GM23338 (cell line): ENCODE results near the gene CBY1.

ENCODE experiments used
- CREB1 ChIP-seq: fragments of 250-450 bp; sonication (Bioruptor Pico); IDR thresholded peaks from 2 replicates; pipeline ENCODE4 v1.5.0; 2020; ENCODE audit warnings: low read depth, mild to moderate bottlenecking, moderate library complexity
- CTCF ChIP-seq, 2 experiments: fragments of 200-600 bp in 1 of 2; sonication (generic) in 1 of 2; conservative IDR thresholded peaks; 2 replicates each; pipeline versions ENCODE4 v1.5.1 to v1.6.1; 2016 to 2017; ENCODE audit warnings: antibody characterized with exemption in 2 of 2, low read depth in 2 of 2, mild to moderate bottlenecking in 2 of 2, moderate library complexity in 1 of 2
- EZH2 ChIP-seq: fragments of 200-600 bp; sonication (generic); IDR thresholded peaks from one replicate; pipeline ENCODE4 v1.8.0; 2017; ENCODE audit warnings: antibody characterized with exemption, mild to moderate bottlenecking, low read depth; ENCODE audit not compliant: unreplicated experiment
- EZH2phosphoT487 ChIP-seq: fragments of 200-600 bp; sonication (generic); IDR thresholded peaks from one replicate; pipeline ENCODE4 v1.8.1; 2018; ENCODE audit warnings: antibody characterized with exemption; ENCODE audit not compliant: unreplicated experiment
- JUNB ChIP-seq: IDR thresholded peaks from one replicate; pipeline ENCODE4 v1.6.1; 2016; ENCODE audit warnings: antibody characterized with exemption; ENCODE audit not compliant: unreplicated experiment
- POLR2AphosphoS5 ChIP-seq: IDR thresholded peaks from 2 replicates; pipeline ENCODE4 v1.6.1; 2016; ENCODE audit warnings: antibody characterized with exemption, low read depth
- STAT1 ChIP-seq: IDR thresholded peaks from one replicate; pipeline ENCODE4 v1.6.1; 2016; ENCODE audit warnings: antibody characterized with exemption; ENCODE audit not compliant: unreplicated experiment
- ZNF114 ChIP-seq: fragments of 250-450 bp; sonication (Bioruptor Pico); IDR thresholded peaks from 2 replicates; pipeline ENCODE4 v1.5.0; 2020; ENCODE audit warnings: mild to moderate bottlenecking, moderate library complexity
- ZNF331 ChIP-seq: fragments of 250-450 bp; sonication (Bioruptor Pico); IDR thresholded peaks from 2 replicates; pipeline ENCODE4 v1.5.0; 2020; ENCODE audit warnings: low read depth, mild to moderate bottlenecking, moderate library complexity
- TF ChIP-seq, protein P1 (sequence below): IDR thresholded peaks from one replicate; pipeline ENCODE4 v1.6.1; 2018; ENCODE audit warnings: antibody characterized with exemption; ENCODE audit not compliant: unreplicated experiment
- TF ChIP-seq, protein P2 (sequence below): fragments of 250-450 bp; sonication (Bioruptor Pico); IDR thresholded peaks from 2 replicates; pipeline ENCODE4 v1.5.0; 2020; ENCODE audit warnings: mild to moderate bottlenecking, moderate library complexity
- TF ChIP-seq, protein P3 (sequence below): IDR thresholded peaks from 2 replicates; pipeline ENCODE4 v1.6.1; 2016; ENCODE audit warnings: antibody characterized with exemption

DNA sequence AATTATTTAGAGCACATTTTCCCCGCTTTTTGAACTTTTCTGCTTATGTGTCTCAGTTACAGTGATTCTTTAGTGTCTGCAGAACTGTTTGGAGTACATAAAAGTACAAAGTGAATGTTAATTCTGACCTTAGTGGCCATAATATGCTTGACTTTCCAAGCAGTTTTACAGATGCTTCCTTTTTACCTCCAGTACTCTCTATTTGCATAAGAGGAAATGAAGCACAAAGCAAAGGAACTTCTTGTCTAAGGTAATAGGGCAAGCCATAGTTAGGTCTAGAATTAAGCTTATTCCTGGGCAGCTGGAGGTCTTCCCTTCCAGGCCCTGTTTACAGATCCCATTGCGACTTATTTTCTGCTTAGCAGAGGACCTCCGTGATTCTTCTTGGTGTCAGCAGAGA is 52.9 kb downstream of the CBY1 start:
- TF ChIP-seq POLR2AphosphoS5: no peak
- TF ChIP-seq CTCF (conservative IDR thresholded peaks at IDR 0.05; ENCODE audit: low read depth in 2 of 2): no peak
- TF ChIP-seq, protein P1, sequence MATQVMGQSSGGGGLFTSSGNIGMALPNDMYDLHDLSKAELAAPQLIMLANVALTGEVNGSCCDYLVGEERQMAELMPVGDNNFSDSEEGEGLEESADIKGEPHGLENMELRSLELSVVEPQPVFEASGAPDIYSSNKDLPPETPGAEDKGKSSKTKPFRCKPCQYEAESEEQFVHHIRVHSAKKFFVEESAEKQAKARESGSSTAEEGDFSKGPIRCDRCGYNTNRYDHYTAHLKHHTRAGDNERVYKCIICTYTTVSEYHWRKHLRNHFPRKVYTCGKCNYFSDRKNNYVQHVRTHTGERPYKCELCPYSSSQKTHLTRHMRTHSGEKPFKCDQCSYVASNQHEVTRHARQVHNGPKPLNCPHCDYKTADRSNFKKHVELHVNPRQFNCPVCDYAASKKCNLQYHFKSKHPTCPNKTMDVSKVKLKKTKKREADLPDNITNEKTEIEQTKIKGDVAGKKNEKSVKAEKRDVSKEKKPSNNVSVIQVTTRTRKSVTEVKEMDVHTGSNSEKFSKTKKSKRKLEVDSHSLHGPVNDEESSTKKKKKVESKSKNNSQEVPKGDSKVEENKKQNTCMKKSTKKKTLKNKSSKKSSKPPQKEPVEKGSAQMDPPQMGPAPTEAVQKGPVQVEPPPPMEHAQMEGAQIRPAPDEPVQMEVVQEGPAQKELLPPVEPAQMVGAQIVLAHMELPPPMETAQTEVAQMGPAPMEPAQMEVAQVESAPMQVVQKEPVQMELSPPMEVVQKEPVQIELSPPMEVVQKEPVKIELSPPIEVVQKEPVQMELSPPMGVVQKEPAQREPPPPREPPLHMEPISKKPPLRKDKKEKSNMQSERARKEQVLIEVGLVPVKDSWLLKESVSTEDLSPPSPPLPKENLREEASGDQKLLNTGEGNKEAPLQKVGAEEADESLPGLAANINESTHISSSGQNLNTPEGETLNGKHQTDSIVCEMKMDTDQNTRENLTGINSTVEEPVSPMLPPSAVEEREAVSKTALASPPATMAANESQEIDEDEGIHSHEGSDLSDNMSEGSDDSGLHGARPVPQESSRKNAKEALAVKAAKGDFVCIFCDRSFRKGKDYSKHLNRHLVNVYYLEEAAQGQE: no peak
- TF ChIP-seq, protein P2, sequence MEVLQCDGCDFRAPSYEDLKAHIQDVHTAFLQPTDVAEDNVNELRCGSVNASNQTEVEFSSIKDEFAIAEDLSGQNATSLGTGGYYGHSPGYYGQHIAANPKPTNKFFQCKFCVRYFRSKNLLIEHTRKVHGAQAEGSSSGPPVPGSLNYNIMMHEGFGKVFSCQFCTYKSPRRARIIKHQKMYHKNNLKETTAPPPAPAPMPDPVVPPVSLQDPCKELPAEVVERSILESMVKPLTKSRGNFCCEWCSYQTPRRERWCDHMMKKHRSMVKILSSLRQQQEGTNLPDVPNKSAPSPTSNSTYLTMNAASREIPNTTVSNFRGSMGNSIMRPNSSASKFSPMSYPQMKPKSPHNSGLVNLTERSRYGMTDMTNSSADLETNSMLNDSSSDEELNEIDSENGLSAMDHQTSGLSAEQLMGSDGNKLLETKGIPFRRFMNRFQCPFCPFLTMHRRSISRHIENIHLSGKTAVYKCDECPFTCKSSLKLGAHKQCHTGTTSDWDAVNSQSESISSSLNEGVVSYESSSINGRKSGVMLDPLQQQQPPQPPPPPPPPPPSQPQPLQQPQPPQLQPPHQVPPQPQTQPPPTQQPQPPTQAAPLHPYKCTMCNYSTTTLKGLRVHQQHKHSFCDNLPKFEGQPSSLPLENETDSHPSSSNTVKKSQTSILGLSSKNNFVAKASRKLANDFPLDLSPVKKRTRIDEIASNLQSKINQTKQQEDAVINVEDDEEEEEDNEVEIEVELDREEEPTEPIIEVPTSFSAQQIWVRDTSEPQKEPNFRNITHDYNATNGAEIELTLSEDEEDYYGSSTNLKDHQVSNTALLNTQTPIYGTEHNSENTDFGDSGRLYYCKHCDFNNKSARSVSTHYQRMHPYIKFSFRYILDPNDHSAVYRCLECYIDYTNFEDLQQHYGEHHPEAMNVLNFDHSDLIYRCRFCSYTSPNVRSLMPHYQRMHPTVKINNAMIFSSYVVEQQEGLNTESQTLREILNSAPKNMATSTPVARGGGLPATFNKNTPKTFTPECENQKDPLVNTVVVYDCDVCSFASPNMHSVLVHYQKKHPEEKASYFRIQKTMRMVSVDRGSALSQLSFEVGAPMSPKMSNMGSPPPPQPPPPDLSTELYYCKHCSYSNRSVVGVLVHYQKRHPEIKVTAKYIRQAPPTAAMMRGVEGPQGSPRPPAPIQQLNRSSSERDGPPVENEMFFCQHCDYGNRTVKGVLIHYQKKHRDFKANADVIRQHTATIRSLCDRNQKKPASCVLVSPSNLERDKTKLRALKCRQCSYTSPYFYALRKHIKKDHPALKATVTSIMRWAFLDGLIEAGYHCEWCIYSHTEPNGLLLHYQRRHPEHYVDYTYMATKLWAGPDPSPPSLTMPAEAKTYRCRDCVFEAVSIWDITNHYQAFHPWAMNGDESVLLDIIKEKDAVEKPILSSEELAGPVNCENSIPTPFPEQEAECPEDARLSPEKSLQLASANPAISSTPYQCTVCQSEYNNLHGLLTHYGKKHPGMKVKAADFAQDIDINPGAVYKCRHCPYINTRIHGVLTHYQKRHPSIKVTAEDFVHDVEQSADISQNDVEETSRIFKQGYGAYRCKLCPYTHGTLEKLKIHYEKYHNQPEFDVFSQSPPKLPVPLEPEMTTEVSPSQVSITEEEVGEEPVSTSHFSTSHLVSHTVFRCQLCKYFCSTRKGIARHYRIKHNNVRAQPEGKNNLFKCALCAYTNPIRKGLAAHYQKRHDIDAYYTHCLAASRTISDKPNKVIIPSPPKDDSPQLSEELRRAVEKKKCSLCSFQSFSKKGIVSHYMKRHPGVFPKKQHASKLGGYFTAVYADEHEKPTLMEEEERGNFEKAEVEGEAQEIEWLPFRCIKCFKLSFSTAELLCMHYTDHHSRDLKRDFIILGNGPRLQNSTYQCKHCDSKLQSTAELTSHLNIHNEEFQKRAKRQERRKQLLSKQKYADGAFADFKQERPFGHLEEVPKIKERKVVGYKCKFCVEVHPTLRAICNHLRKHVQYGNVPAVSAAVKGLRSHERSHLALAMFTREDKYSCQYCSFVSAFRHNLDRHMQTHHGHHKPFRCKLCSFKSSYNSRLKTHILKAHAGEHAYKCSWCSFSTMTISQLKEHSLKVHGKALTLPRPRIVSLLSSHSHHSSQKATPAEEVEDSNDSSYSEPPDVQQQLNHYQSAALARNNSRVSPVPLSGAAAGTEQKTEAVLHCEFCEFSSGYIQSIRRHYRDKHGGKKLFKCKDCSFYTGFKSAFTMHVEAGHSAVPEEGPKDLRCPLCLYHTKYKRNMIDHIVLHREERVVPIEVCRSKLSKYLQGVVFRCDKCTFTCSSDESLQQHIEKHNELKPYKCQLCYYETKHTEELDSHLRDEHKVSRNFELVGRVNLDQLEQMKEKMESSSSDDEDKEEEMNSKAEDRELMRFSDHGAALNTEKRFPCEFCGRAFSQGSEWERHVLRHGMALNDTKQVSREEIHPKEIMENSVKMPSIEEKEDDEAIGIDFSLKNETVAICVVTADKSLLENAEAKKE (CRISPR knock-in tag): no peak
- no peak for TF ChIP-seq JUNB
- TF ChIP-seq EZH2: no peak
- no peak for TF ChIP-seq EZH2phosphoT487
- TF ChIP-seq CREB1: no peak
- no peak for TF ChIP-seq STAT1
- TF ChIP-seq, protein P3, sequence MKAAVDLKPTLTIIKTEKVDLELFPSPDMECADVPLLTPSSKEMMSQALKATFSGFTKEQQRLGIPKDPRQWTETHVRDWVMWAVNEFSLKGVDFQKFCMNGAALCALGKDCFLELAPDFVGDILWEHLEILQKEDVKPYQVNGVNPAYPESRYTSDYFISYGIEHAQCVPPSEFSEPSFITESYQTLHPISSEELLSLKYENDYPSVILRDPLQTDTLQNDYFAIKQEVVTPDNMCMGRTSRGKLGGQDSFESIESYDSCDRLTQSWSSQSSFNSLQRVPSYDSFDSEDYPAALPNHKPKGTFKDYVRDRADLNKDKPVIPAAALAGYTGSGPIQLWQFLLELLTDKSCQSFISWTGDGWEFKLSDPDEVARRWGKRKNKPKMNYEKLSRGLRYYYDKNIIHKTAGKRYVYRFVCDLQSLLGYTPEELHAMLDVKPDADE: no peak
- no peak for TF ChIP-seq ZNF114
- TF ChIP-seq ZNF331 (CRISPR knock-in tag): no peak
